ENCODE data around the gene KIF26A.

DNA sequence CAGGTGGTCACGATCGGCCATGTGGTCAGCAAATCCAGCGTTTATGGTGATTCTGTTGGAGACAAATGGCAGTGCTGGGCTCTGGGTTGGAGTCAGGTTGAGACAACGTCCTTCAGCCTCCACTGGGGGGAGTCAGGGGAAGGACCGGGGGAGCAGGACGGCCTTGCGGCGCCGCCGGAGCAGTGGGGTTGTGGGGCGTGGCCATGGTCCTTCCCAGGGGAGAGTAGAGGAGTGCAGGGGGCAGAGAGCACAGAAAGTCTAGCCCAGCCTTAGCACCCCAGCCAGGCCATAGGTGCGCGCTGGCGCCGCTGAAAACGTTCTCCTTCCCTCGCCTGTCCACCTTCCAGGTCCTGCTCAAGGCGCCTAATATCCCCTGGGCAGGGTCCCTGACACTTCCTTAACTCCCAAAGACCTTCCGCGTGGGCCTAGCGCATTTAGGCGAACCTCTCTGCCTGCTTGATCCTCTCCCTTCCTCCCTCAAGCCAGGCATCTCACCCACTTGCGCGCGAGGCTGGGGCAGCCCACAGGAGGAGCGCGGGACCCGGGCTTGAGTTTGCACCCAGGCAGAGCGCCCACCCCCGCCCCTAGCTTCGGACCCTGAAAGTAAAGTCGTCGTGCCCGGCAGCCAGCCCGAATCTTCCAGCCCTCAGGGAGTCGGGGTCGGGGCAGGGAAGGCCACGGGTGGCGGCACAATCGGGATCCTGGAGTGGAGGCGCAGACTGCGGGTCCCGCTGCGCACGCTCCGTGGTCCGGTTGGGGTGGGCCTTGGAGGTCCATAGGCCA is 3.1 kb upstream of the KIF26A start:
- TF ChIP-seq, protein P1, sequence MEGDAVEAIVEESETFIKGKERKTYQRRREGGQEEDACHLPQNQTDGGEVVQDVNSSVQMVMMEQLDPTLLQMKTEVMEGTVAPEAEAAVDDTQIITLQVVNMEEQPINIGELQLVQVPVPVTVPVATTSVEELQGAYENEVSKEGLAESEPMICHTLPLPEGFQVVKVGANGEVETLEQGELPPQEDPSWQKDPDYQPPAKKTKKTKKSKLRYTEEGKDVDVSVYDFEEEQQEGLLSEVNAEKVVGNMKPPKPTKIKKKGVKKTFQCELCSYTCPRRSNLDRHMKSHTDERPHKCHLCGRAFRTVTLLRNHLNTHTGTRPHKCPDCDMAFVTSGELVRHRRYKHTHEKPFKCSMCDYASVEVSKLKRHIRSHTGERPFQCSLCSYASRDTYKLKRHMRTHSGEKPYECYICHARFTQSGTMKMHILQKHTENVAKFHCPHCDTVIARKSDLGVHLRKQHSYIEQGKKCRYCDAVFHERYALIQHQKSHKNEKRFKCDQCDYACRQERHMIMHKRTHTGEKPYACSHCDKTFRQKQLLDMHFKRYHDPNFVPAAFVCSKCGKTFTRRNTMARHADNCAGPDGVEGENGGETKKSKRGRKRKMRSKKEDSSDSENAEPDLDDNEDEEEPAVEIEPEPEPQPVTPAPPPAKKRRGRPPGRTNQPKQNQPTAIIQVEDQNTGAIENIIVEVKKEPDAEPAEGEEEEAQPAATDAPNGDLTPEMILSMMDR (IDR thresholded peaks at IDR 0.05): no peak
- no peak for TF ChIP-seq POLR2AphosphoS5 (IDR thresholded peaks at IDR 0.05)
